ENCODE data around the gene CCDC57. TPM values are rescaled to one million over a fixed set of nuclear protein-coding genes. Genes with fewer than 3 reads are reported as not detected.
A peak's percentile ranks its signal among the peaks of the same experiment; 100 is the strongest.

CCDC57 gene
- total and polyA plus RNA-seq, 9 of the 15 experiments (the other 6 are each of a cell fraction or from before 2014, with no cell fraction given), result 0.83 to 36.2 (median 13.6) TPM

DNA sequence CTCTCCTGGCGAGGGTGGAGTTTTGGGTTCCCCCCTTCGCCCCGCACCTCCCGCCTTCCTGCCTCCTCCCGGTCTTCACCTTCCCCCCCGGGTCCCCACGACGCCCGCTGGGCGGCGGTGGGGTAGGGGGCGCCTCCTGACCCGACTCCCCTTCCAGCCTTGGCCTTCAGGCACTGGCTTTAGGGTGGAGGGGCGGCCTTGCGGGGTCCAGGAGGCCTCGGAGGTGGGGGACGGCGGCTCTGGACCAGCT is 18.6 kb upstream of the CCDC57 start (continued):
- TF ChIP-seq, protein P1, sequence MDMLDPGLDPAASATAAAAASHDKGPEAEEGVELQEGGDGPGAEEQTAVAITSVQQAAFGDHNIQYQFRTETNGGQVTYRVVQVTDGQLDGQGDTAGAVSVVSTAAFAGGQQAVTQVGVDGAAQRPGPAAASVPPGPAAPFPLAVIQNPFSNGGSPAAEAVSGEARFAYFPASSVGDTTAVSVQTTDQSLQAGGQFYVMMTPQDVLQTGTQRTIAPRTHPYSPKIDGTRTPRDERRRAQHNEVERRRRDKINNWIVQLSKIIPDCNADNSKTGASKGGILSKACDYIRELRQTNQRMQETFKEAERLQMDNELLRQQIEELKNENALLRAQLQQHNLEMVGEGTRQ (CRISPR knock-in tag; IDR thresholded peaks at IDR 0.05), result no peak
- TF ChIP-seq CHD4 (IDR thresholded peaks at IDR 0.05; ENCODE audit: insufficient read depth, insufficient replicate concordance, low read depth, low read length, poor library complexity, severe bottlenecking) (no peak), E2F4 (CRISPR knock-in tag; IDR thresholded peaks at IDR 0.05; ENCODE audit: low read depth) (no peak), PML (IDR thresholded peaks at IDR 0.05; ENCODE audit: low read length) (no peak), RCOR1 (IDR thresholded peaks at IDR 0.05; ENCODE audit: borderline replicate concordance in 1 of 2, low read depth in 2 of 2, low read length in 2 of 2) (no peak), EP400 (IDR thresholded peaks at IDR 0.05) (no peak; the same call in 1 of the 2 replicates), MED1 (CRISPR knock-in tag; IDR thresholded peaks at IDR 0.05; ENCODE audit: borderline replicate concordance) (no peak), ZNF431 (CRISPR knock-in tag; IDR thresholded peaks at IDR 0.05) (no peak), HDAC6 (IDR thresholded peaks at IDR 0.05; ENCODE audit: low read depth, low read length) (0 out of 2 replicates have a peak, but pooled peaks have one; percentile 2), ZNF324 (CRISPR knock-in tag; IDR thresholded peaks at IDR 0.05) (no peak), SPI1 (IDR thresholded peaks at IDR 0.05; ENCODE audit: borderline replicate concordance, low read depth, low read length) (0 out of 2 replicates have a peak, but pooled peaks have one; percentile 18), SMARCE1 (IDR thresholded peaks at IDR 0.05) (no peak), ZC3H8 (IDR thresholded peaks at IDR 0.05) (no peak), VEZF1 (CRISPR knock-in tag; IDR thresholded peaks at IDR 0.05) (peak; percentile 95), MCM5 (IDR thresholded peaks at IDR 0.05; ENCODE audit: low read depth) (no peak), ATF3 (IDR thresholded peaks at IDR 0.05) (no peak), ATF3 (CRISPR knock-in tag; conservative IDR thresholded peaks at IDR 0.05) (0 out of 2 replicates have a peak, but pooled peaks have one; percentile 4)
- TF ChIP-seq, protein P2, sequence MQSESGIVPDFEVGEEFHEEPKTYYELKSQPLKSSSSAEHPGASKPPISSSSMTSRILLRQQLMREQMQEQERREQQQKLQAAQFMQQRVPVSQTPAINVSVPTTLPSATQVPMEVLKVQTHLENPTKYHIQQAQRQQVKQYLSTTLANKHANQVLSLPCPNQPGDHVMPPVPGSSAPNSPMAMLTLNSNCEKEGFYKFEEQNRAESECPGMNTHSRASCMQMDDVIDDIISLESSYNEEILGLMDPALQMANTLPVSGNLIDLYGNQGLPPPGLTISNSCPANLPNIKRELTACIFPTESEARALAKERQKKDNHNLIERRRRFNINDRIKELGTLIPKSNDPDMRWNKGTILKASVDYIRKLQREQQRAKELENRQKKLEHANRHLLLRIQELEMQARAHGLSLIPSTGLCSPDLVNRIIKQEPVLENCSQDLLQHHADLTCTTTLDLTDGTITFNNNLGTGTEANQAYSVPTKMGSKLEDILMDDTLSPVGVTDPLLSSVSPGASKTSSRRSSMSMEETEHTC (IDR thresholded peaks at IDR 0.05), result no peak
- TF ChIP-seq, protein P3, sequence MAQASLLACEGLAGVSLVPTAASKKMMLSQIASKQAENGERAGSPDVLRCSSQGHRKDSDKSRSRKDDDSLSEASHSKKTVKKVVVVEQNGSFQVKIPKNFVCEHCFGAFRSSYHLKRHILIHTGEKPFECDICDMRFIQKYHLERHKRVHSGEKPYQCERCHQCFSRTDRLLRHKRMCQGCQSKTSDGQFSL (CRISPR knock-in tag; IDR thresholded peaks at IDR 0.05), result peak; percentile 45; the same call in 1 of the 2 replicates
- TF ChIP-seq, protein P3 (tag; IDR thresholded peaks at IDR 0.05), result no peak
- TF ChIP-seq, protein P4, sequence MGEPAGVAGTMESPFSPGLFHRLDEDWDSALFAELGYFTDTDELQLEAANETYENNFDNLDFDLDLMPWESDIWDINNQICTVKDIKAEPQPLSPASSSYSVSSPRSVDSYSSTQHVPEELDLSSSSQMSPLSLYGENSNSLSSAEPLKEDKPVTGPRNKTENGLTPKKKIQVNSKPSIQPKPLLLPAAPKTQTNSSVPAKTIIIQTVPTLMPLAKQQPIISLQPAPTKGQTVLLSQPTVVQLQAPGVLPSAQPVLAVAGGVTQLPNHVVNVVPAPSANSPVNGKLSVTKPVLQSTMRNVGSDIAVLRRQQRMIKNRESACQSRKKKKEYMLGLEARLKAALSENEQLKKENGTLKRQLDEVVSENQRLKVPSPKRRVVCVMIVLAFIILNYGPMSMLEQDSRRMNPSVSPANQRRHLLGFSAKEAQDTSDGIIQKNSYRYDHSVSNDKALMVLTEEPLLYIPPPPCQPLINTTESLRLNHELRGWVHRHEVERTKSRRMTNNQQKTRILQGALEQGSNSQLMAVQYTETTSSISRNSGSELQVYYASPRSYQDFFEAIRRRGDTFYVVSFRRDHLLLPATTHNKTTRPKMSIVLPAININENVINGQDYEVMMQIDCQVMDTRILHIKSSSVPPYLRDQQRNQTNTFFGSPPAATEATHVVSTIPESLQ (CRISPR knock-in tag; IDR thresholded peaks at IDR 0.05), result no peak
